Colonic mucosa (tissue), 4 donors: Measurements from ENCODE around the gene RXFP3. TPM values are rescaled to one million over a fixed set of nuclear protein-coding genes. Genes with fewer than 3 reads are reported as not detected.

Experiments
- DNase-seq: peaks from one replicate; pipeline ENCODE4 v3.0.0-alpha.2; 2020
- H3K27ac ChIP-seq: fragments of 200-600 bp; one replicate; pipeline ENCODE4 v1.8.0; 2021
- H3K27me3 ChIP-seq: fragments of 200-600 bp; one replicate; pipeline ENCODE4 v1.8.0; 2021
- H3K36me3 ChIP-seq: fragments of 200-600 bp; one replicate; pipeline ENCODE4 v1.8.0; 2021
- H3K4me1 ChIP-seq: fragments of 200-600 bp; one replicate; pipeline ENCODE4 v1.8.0; 2021; ENCODE audit warnings: mild to moderate bottlenecking
- H3K4me3 ChIP-seq: fragments of 200-600 bp; one replicate; pipeline ENCODE4 v1.8.0; 2021
- H3K9ac ChIP-seq, 2 donors: one replicate each; pipeline ENCODE4 v1.7.0; 2013; ENCODE audit warnings: control low read depth in 2 of 2, low read depth in 2 of 2, low read length in 2 of 2
- H3K9me3 ChIP-seq: fragments of 200-600 bp; one replicate; pipeline ENCODE4 v1.8.0; 2021
- intact Hi-C: fragments of 100-400 bp; cut with DNase I; formaldehyde crosslinking; loops from one replicate; pipeline ENCODE4 v1.14.1; 2022
- total RNA-seq, 2 donors: library from RNA; stranded (reverse); fragmentation: NEBNext Ultra II Directional in 1 of 2; extraction: Animal tissue kit (Norgen Biotek cat#: 25700) in 1 of 2; gene quantifications; one replicate each; pipeline ENCODE4 v1.2.1, GENCODE V29; 2021
- TF ChIP-seq, protein P1 (sequence below): fragments of 200-600 bp; IDR thresholded peaks from one replicate; pipeline ENCODE4 v1.8.0; 2022; ENCODE audit warnings: antibody characterized with exemption, mild to moderate bottlenecking
- donor health status: healthy.
- donor health status: DM: no; HTN: no; CAD: no.
- donor health status: DM: no; HTN: no; CAD: no.

RXFP3 gene, protein sequence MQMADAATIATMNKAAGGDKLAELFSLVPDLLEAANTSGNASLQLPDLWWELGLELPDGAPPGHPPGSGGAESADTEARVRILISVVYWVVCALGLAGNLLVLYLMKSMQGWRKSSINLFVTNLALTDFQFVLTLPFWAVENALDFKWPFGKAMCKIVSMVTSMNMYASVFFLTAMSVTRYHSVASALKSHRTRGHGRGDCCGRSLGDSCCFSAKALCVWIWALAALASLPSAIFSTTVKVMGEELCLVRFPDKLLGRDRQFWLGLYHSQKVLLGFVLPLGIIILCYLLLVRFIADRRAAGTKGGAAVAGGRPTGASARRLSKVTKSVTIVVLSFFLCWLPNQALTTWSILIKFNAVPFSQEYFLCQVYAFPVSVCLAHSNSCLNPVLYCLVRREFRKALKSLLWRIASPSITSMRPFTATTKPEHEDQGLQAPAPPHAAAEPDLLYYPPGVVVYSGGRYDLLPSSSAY
- total RNA-seq, result not detected

DNA sequence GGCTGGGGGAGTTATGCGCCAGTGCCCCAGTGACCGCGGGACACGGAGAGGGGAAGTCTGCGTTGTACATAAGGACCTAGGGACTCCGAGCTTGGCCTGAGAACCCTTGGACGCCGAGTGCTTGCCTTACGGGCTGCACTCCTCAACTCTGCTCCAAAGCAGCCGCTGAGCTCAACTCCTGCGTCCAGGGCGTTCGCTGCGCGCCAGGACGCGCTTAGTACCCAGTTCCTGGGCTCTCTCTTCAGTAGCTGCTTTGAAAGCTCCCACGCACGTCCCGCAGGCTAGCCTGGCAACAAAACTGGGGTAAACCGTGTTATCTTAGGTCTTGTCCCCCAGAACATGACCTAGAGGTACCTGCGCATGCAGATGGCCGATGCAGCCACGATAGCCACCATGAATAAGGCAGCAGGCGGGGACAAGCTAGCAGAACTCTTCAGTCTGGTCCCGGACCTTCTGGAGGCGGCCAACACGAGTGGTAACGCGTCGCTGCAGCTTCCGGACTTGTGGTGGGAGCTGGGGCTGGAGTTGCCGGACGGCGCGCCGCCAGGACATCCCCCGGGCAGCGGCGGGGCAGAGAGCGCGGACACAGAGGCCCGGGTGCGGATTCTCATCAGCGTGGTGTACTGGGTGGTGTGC is at the start of gene RXFP3:
RXFP3 (plus strand) TSS at position 6 of the 636 bp plus-strand sequence; CDS start at position 361, 355 bp downstream.
- Histone ChIP-seq H3K9ac (no peak within 1 kb of the TSS), H3K27ac (no peak within 1 kb of the TSS), H3K36me3 (no peaks in the 10 kb centered on the region), H3K4me3 (no peak within 1 kb of the TSS), H3K4me1 (no peaks in the 10 kb centered on the region), H3K9me3 (no peaks in the 10 kb centered on the region), H3K27me3 (peaks cover 23% of the 10 kb centered on the region)
- TF ChIP-seq, protein P1, sequence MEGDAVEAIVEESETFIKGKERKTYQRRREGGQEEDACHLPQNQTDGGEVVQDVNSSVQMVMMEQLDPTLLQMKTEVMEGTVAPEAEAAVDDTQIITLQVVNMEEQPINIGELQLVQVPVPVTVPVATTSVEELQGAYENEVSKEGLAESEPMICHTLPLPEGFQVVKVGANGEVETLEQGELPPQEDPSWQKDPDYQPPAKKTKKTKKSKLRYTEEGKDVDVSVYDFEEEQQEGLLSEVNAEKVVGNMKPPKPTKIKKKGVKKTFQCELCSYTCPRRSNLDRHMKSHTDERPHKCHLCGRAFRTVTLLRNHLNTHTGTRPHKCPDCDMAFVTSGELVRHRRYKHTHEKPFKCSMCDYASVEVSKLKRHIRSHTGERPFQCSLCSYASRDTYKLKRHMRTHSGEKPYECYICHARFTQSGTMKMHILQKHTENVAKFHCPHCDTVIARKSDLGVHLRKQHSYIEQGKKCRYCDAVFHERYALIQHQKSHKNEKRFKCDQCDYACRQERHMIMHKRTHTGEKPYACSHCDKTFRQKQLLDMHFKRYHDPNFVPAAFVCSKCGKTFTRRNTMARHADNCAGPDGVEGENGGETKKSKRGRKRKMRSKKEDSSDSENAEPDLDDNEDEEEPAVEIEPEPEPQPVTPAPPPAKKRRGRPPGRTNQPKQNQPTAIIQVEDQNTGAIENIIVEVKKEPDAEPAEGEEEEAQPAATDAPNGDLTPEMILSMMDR, result no peak
- intact Hi-C loops, result no loop called here
- no peak for DNase-seq

DNA sequence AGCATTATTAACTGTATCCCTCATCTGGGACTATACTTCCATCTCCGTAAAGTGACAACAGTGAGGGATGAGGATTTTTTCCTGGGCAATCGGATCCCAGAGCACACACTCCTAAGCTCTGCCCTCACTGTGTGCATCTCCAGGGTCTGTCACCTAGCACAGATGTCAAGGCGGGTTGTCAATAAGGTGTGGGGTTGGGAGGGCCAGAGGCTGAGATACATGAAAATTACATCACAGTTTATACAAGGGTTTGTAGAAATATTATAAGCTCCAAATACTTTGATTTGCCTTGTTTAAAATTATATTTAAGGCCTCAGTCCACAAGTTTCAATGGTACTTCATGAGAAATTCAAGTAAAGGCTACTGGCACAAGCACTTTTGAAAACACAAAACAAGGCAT is 48.9 kb upstream of the RXFP3 start:
- intact Hi-C loops, result no loop called here
- Histone ChIP-seq H3K9ac (no peak overlapping the region), H3K27me3 (no peaks in the 10 kb centered on the region), H3K4me1 (no peaks in the 10 kb centered on the region), H3K4me3 (no peak overlapping the region), H3K9me3 (no peaks in the 10 kb centered on the region), H3K36me3 (no peaks in the 10 kb centered on the region), H3K27ac (no peak overlapping the region)
- TF ChIP-seq, protein P1, result no peak
- DNase-seq, result no peak

DNA sequence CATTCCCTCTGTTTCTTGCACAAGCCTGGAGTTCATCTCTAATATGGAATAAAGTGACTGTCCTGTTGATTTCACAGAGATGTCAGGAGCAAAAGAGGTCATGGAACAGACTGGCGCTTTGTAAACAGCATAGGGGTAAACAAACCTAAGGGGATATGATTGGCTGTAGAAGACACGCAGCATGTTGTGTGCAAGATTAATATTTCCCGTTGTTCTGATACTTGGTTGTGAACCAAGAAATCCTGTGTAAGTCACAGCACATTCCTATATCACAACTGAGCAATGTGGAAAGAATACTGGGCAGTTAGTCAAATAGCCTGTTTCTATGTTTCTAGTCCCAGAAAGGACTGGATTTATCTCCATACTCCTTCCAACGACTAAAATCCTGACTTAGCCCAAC is 47.6 kb upstream of the RXFP3 start:
- intact Hi-C loops, result no loop called here
- TF ChIP-seq, protein P1, result no peak
- no peaks in the 10 kb centered on the region for H3K9me3 ChIP-seq
- no peak for DNase-seq
- H3K36me3 ChIP-seq, result no peaks in the 10 kb centered on the region
- H3K4me1 ChIP-seq, result no peaks in the 10 kb centered on the region
- no peak overlapping the region for H3K27ac ChIP-seq
- H3K9ac ChIP-seq, result no peak overlapping the region
- no peaks in the 10 kb centered on the region for H3K27me3 ChIP-seq
- H3K4me3 ChIP-seq, result no peak overlapping the region

DNA sequence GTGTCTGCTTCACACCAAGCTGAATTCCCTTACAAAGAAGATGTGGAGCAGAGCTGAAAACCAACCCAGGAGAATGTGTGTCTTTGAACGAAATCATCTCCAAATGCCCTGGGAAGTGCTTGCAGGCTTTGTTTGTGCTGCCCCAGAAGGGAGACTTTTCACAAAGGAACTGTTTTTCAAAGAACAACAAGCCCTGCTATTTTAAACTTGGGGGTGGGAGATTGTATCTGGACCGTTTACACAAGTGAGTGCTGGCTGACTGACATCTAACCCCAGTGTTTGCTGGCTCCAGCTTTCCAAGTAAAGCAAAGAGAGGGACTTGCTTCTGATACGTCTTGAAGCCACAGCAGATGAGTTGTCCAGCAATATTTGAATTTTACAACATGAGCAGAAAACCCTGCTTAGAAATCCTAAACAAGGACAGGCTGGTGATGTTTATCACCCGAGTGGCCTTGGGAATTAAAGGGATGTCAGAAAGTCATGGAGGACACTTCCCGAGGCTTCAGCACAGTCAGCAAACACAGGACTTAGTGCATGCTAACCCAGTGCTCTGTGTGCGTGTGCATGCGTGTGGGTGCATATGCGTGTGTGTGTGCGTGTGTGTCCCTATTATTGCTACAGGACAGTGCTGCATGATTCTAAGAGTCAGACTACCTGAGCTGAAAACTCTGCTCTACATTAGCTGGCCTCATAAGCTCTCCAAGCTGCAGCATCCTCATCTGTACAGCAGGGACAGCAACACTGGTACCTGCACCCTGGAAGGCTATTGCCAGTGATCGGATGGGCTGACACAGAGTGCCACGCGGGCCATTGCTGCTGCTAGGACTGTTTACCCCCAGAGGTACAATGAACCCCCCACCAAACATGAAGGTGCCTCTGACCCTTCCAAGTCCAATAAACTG is 45.8 kb upstream of the RXFP3 start:
- H3K4me1 ChIP-seq, result no peaks in the 10 kb centered on the region
- TF ChIP-seq, protein P1, result no peak
- intact Hi-C loops, result no loop called here

DNA sequence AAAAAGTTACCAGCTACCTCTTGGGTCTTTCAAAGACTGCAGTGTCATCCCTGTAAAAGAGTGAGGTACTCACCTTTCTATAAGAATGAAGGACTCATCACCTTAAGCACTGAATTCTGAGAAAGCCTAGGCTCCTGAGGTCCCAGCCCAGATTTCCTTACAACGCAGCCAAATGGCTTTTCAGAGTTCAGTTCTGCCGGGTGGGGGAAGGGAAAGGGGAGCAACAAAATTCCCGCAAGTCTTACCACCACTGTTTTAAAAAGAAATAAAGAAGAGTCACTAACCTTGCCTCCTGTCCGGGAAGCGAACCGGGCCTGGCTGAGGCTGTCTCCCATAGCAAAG is 44.8 kb upstream of the RXFP3 start:
- Histone ChIP-seq H3K36me3 (no peaks in the 10 kb centered on the region), H3K27me3 (no peaks in the 10 kb centered on the region), H3K4me3 (no peak overlapping the region), H3K4me1 (no peaks in the 10 kb centered on the region), H3K27ac (no peak overlapping the region), H3K9me3 (no peaks in the 10 kb centered on the region), H3K9ac (no peak overlapping the region)
- no peak for DNase-seq
- TF ChIP-seq, protein P1, result no peak
- intact Hi-C loops, result no loop called here

More for the DNA sequence above, 45.8 kb upstream of the RXFP3 start:
- Histone ChIP-seq H3K27ac (no peak overlapping the region), H3K36me3 (no peaks in the 10 kb centered on the region), H3K9me3 (no peaks in the 10 kb centered on the region), H3K27me3 (no peaks in the 10 kb centered on the region), H3K4me3 (no peak overlapping the region), H3K9ac (no peak overlapping the region)
- no peak for DNase-seq
